HG03095 (cell line): ENCODE results near the gene CD28.

Experiments used
- ATAC-seq: cut with Tn5 transposase; IDR thresholded peaks from one replicate; pipeline ENCODE4 v1.9.1; 2021; ENCODE audit warnings: moderate library complexity; ENCODE audit not compliant: unreplicated experiment

CD28 gene

DNA sequence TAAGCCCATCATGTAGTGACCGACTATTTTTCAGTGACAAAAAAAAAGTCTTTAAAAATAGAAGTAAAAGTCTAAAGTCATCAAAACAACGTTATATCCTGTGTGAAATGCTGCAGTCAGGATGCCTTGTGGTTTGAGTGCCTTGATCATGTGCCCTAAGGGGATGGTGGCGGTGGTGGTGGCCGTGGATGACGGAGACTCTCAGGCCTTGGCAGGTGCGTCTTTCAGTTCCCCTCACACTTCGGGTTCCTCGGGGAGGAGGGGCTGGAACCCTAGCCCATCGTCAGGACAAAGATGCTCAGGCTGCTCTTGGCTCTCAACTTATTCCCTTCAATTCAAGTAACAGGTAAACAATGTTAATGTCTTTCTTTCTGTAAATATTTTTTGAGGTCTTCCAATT is at the start of gene CD28:
TSS of gene CD28 (plus strand) at position 237 of the 400 bp plus-strand sequence. CDS start at position 295, 58 bp downstream.
- peak; percentile 99 for ATAC-seq

DNA sequence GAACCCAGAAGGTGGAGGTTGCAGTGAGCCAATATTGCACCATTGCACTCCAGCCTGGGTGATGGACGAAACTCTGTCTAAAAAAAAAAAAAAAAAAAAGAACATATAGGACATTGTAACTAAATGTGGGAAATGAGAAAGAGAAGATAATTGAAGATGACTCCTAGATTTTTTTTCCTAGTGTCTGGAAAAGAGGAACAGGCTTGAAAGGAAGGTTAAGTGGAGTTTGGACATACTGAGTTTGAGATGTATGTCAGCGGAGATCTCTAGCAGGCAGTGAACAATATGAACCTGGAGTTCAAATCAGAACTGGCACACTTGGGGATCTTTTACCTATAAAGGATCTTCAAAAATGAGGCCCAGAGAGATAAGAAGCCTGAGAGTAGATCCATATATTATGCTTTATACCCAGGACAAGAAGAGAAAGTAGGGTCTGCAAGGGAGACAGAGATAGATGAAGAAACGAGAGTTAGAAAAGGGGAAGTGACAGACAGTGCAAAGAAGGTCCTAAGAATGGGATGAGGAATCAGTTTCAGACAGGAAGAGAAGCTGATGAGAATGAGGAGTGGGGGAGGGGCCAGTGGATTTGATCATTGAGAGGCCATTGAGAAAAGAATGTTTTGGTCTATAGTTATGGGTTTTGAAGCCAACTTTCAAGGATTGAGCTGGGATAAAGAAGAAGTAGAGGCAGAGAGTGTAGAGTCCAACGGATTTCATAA is 46.9 kb upstream of the CD28 start:
- ATAC-seq, result peak; percentile 71

DNA sequence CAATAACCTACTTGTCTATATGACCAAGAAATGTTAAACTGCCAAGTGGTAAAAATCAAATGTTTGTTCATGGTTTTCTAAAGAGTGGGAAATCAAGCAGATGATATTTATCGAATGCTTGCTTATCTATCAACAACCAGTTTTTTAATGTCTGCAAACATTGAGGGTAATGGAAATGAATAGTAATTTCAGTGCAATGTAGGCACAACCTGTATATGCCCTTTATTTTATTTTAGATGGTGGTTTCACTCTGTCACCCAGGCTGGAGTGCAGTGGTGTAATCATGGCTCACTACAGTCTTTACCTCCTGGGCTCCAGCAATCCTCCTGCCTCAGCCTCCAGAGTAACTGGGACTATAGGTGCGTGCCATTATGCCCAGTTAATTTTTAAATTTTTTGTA is 46.0 kb upstream of the CD28 start:
- ATAC-seq, result no peak

DNA sequence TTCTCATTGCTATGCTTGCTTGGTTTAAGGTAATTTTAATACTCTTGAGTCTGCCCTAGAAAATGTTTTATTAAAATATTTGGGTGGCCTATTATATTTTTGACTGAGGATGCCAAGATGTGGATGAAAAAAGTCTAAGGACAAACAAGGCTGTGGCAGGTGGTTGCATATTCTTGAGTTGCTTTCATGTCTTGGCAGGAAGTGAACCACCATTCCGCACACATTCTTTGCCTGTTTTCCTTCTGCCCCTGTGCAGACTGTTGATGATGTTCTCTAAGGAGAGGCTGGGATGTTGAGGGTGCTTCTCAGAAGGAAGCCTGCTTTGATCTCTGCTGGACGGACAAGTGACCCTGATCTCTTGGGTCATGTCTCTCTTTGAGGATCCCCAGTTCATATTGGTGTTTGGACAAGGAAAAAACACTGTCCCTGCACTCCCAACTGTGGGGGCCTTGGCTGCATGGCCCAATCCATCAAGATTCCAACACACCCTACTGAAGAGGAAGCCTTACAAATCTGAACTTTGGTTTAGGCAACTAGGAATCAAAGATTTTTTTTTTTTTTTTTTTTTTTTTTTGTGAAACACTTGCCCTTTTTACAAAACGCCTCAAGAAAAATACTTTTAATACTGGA is 45.0 kb upstream of the CD28 start:
- ATAC-seq, result no peak

DNA sequence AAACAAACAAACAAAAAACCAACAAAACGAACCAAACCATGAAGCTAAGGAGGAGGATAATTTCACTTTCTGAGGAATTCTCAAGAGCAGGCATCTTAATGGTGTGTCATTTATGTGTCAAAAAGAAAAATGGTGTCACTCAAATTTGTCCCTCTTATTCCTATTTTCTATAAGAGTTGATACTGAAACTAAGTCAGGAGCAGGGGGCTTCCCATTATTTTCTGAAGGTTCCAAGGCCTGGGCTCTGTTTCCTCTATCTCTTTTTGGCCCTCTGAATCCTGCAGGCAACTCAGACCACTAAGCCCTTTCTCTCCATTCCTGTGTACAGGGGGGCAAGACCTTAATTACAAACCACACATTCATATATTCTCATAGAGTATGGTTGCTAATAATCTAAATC is 44.0 kb upstream of the CD28 start:
- ATAC-seq, result no peak

DNA sequence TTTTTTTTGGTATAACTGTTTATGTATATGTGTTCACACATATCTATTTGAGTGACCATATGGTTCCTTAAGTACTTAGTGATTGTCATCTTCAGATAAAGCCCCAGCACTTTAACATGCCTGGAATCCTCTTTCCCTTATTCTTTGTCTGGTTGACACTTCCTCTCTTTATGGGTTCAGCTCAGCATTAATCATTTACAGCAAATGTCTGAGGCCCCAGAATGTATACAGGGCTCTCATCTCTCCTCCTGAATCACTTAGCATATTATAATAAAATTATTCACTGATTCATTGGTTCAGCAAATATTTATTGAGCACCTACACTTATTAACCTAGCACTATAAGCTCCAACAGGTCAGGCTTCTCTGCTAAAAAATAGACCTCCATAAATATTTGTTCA is 43.5 kb upstream of the CD28 start:
- ATAC-seq, result no peak

DNA sequence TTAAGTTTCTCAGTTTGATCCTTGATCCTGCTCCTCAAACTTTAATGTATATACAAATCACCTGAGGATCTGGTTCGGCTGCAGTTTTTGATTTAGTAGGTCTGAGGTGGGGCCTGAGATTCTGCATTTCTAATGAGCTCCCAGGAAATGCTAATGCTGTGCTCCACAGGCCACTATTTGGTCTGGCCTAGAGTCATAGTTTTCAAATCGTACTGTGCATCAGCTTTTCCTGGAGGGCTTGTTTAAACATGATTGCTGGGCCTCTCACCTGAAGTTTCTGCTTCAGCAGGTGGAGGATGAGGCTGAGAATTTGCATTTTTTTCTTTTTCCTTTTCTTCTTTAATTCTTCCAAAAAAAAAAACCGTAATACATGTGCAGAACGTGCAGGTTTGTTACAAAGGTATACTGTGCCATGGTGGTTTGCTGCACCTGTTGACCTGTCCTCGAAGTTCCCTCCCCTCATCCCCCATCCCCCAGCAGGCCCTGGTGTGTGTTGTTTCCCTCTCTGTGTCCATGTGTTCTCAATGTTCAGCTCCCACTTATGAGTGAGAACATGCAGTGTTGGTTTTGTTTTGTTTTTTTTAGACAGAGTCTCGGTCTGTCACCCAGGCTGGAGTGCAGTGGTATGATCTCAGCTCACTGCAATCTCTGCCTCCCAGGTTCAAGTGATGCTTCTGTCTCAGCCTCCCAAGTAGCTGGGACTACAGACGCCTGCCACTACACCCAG is 42.2 kb upstream of the CD28 start:
- ATAC-seq, result no peak

DNA sequence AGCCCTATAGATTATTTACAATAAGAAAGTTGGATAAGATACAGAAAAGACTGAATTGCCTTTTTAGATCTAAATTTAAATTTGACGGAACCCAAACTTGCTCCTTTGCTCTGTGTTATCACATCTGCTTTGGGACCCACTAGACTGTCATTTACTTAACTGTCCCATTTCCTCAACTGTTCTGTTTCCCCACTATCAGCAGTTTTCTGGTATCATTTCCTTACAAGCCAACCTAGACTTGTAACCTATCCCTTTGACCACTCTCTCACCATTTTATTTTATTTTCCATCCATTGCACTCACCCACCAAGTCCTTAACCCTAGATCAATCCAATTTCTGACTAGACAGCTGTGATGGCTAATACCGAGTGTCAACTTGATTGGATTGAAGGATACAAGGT is 38.6 kb upstream of the CD28 start:
- ATAC-seq, result no peak

DNA sequence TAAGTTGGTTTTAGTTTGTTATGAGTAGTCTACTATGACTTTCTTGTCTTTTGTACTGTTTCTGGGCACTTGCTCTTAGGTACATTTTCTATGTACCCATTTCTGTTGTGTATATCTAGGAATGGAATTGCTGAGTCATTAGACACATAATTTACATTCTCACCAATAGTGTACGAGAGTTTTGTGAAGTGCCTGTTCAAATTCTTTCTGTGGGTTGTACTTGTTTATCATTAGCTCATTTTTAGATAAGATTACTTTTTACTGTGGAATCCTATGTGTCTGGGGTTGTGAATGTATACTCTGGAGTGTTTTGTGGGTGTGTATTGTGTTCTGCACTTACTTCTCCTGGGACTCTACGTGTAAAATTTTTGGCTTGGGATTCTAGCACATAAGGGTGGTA is 36.6 kb upstream of the CD28 start:
- ATAC-seq, result no peak

DNA sequence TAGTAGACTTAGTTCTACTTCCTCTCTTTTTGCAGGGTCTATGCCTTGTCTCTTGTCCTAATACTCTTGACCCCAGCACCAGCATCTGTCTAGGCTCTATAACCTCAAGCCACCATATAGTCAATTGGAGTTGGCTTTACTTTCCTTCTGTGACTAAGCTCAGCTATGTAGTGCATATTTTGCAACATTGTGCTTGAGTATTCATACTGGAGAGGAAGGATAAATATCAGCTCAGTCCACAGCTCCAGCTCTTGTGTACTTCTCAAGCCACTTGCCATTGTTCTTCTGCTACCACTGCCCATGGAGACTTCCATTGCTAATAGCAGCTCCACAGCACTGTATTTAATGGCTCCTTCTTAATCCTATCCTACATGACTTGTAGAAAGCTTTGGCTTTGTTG is 35.5 kb upstream of the CD28 start:
- no peak for ATAC-seq

DNA sequence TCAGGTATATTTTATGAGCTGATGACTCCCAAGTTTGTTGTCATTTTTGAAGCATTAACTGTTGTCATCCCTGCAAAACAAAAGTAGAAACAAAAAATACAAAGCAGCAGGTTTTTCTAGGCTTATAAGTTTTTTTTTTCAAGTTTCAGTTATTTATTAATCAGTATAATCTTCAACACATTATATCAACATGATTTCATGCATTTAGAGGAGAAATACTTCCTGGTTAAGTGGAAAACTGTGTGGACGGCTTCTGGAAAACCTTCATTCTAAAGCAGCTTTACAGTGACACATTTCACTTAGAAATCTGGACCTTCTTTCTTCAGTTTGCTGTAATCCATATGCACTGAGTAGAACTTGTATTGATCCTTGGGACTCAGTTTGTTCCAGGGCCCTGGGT is 34.6 kb upstream of the CD28 start:
- ATAC-seq, result no peak

DNA sequence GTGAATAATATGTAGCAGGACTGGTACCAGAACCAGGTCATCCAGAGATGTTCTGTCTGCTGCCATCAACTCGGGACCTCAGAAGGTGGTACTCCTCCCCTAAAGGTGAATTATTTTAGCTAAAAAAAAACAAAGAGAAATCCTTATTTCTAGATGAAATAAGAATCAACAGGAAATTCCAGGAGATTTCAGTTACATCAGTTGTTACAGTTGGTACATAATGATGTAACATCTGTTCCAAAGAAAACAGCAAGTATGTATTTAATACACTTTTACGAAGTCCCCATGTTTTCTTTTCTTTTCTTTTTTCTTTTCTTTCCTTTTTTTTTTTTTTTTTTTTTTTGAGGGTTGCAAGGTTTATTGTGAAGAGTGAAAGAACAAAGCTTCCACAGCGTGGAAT is 33.6 kb upstream of the CD28 start:
- ATAC-seq, result no peak

DNA sequence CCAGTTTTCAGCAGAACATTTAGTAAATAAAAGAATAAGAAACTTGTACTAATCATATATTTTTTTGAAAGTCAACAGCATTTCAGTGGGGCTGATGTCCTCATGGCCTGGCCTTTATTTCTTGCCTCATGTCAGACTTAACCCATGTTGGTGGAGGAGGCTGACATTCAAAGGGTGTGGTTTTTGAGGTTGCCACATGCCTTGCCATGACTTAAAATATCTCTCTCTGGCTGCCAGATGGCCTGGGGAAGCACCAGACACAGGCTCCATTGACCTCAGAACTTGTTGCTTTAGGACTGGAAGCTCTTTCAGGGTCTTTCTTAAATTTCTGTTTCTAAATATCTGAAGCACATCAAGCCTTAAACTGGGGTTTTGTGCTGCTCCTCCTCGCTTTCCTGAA is 32.5 kb upstream of the CD28 start:
- peak; percentile 98 for ATAC-seq

DNA sequence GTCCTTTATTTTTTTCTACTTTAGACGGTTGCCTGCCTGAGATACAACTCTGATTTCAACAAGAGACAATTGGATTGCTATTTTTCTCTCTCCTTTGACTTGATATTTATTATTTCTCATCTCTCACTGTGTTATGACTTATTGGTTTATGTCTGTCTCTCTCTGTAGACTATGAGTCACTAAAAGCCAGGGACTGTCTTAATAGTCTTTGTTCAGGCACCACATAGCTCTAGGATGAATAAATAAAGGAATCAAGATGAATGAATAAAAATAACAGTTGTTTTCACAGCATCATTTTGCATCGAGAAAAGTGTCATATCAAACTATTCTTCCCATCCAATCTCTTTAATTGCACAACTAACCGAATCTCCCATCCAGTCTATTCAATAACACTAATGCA is 31.4 kb upstream of the CD28 start:
- ATAC-seq, result no peak

DNA sequence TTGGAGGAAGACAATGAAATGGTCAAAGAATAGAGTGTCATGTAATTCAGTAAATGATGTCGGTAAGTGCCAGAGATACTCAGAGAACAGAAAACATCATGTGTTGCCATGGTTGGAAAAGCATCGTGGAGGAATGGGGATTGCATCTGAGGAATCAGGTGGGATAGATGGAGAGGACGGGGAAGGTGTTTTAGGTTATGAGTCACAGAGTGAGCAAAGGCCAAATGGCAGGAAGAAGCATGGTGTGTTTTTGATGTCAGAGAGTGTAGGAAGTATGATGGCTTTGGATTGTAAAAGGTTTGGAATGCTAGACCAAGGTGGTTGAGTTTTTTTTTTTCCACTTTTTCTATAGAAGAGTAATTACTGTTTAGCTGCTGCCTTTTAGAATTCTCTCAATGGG is 27.5 kb upstream of the CD28 start:
- no peak for ATAC-seq

DNA sequence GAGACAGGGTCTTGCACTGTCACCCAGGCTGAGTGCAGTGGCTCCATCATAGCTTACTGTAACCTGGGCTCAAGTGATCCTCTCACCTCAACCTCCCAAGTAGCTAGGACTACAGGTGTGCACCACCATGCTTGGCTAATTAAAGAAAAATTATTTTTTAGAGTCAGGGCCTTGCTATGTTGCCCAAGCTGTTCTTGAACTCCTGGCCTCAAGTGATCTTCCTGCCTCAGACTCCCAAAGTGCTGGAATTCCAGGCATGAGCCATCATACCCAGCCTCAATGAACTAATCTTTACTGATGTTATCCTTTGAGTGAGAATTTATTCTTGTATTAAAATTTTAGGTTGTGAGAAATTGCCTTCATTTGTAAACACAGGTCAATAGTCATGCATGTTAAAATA is 27.0 kb upstream of the CD28 start:
- no peak for ATAC-seq

DNA sequence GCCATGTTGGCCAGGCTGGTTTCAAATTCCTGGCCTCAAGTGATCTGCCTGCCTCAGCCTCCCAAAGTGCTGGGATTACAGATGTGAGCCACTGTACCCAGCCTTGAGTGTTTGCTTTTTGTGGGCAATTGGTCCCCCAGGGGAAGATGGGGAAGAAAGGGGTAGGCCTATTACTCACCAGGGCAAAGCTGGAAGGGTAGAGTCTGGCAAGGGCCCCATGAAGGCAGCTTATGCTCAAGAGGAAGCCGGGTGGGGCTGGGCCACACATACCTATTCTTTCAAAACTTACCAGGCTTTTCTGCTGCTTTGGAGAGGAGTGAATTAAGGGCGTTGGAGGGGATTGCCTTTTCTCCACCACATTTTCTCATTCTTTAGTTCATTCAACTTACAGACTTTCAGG is 24.5 kb upstream of the CD28 start:
- ATAC-seq, result no peak

DNA sequence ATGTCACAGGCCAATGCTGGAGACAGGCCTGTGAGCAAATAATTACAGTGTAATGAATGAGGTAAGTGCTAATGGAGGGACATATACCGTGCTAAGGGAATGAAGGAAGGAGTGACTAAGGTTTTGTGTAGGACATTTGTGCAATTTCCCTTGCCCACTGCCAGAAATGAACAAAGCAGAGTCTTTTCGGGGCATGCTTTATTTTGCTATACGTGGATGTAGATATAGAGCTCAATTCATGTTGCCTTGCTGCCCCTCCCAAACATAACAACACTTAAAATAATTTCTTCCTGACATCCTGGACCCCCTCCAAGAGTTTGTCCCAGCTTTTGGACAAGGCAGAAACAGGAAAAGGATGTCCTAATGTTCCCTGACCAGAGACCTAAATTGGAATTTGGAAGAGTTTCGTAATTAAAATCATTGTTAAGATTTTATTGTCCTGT is 23.7 kb upstream of the CD28 start:
- no peak for ATAC-seq

DNA sequence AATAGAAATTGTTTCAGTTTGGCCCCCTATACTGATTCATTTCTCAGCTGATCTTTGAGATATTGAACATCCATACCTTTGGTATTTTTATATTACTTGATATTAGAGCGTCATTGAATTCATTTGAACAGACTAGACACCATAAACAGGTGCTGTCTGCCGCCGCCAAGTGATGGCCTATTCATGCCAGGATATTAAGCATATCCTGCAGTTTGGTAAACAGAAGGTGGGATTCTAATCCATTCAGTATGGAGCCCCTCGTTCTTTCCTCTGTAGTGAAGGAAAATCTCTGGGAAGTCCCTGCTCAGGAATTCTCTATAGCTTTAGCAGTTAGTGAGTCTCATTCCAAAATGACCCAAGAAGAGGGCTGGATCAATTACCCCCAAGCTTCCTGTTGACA is 23.0 kb upstream of the CD28 start:
- ATAC-seq, result no peak

DNA sequence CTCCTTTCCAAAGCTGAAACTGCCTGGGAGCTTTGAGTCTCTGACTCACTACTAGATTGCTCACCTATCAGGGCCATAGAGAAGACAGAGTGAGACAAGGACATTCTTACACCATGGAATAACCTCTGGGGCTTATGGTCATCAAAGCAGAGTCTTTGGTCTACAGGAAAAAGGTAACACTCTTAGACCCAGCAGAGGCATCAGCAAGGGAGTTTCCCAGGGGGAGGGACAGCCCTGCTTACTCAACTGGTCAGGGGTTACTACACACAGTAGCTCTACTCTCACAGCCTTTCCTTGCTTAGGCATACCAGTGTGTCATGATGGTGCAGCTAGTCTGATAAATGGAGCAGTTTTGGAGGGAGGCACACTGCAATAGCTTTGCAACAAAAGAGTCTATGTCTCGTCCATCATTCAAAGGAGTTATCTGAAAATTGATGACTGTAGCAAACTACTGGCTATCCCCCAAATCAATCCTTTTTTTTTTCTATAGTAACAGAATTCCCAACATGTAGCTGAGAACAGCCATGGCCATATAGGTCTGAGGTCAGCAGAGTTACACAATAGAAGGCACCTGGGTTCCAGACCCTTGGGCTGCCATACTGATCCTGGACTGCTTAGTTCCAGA is 22.4 kb upstream of the CD28 start:
- peak; percentile 84 for ATAC-seq

DNA sequence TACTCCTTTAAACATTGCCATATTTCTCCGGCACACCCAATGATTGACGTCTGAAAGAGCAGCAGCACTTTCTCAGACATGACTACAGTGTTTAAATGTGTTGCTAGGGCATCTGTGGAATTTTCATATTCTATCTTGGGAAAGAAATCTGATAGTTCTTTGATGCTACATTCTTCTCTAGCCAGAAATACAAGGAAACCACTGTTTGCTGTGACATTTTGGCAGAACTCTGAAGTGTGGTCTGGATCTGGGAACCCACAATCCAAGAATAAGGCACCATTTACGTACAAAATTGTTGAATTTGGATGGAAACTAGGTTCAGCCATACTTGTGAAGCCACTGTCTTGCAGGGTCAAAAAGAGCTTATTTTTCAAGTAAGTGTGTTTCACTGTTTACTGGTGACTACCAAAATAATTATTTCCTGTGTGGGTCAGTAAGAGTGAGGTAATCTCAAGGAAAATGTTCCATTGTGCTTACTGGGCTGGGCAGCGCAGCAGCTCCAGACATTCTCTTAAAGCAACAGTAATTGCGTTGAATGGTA is 21.3 kb upstream of the CD28 start:
- no peak for ATAC-seq
